Astrocyte (in vitro differentiated cells and primary cell): ENCODE data around the gene HOXA7.

Experiments used
- EZH2 ChIP-seq: IDR thresholded peaks from 2 replicates; pipeline ENCODE4 v1.6.1; 2012; ENCODE audit warnings: mild to moderate bottlenecking, low read length, inconsistent platforms; ENCODE audit not compliant: insufficient read depth
- TF ChIP-seq, protein P1 (sequence below): IDR thresholded peaks from 2 replicates; pipeline ENCODE4 v1.5.1; 2011; ENCODE audit warnings: low read depth, mild to moderate bottlenecking, inconsistent platforms, low read length, moderate library complexity; ENCODE audit not compliant: insufficient read depth

DNA sequence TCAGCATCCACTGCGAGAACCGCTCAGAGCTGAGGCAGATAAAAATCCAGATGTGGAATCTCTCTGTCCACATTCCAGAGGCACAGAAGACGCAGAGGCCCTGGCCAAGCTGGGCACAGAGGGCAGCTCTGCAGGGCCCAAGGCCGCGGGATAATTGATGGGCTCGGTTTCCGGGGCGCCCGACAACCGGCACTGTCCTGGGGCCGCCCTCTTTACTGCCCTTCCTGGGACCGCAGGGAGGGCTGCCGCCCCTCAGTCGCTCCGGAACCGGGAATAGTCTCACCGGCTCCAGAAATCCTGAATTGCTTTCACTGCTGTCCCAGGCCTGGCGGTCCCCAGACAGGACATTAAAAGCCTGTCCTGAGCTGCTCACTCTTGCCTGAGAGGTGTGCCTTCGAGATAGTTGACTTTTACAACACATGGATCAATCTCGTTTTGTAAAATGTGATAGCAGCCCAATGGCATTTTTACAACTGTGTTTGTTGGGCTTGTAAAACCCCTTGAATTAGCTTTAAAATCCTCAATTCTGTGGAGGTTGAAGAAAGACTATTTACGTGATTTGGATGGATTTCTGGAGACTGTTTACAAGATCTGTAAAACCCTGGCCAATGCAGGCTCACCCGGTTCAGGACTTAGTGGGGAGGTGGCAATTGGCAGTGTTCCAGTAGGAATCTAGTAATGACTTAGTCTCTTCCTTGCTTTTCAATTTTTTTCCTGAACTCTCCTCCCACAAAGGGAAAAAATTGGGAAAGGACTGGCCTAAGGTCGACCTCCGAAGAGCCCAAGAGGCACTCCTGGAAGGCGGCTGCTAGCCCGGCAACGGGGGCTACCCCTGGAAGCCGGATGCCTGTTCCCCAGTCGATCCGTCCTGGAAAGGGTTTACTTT is 7.5 kb downstream of the HOXA7 start:
- TF ChIP-seq, protein P1, sequence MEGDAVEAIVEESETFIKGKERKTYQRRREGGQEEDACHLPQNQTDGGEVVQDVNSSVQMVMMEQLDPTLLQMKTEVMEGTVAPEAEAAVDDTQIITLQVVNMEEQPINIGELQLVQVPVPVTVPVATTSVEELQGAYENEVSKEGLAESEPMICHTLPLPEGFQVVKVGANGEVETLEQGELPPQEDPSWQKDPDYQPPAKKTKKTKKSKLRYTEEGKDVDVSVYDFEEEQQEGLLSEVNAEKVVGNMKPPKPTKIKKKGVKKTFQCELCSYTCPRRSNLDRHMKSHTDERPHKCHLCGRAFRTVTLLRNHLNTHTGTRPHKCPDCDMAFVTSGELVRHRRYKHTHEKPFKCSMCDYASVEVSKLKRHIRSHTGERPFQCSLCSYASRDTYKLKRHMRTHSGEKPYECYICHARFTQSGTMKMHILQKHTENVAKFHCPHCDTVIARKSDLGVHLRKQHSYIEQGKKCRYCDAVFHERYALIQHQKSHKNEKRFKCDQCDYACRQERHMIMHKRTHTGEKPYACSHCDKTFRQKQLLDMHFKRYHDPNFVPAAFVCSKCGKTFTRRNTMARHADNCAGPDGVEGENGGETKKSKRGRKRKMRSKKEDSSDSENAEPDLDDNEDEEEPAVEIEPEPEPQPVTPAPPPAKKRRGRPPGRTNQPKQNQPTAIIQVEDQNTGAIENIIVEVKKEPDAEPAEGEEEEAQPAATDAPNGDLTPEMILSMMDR, result no peak
- no peak for TF ChIP-seq EZH2
